ENCODE results near the gene B4GALT5.

DNA sequence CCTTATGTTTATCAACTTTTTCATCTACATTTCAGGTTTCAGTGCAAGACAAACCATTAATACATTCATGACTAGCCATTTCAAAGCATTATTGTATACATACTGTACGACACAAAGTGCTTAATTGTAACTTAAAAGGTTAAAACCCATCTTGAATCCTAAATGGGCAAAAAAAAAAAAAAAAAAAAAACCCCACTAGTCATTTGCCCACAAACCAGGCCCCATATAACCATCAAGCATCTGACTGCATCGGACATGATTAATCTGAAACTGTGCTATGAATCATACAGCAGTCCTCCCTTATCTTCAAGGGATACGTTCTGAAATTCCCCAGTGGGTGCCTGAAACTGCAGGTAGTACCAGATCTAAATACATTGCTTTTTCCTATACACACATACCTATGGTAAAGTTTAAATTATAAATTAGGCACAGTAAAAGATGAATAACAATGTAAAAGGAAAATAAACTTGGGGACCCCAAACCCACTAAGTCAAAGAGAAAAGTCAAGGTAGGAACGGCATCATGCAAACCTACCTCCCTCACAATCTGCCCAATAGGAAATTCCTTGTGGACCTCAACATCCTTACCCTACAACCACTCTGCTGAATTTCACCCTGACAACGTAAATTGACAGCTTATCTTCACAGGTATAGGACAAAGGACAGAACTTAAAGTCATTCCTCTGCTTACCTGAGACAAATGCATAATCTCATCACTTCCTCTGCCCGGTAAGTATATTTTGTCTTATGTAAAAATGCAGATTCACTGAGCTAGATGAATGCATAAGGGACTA is 14.3 kb downstream of the B4GALT5 start:
- TF ChIP-seq CTCF (IDR thresholded peaks at IDR 0.05; ENCODE audit: insufficient read depth, low read length) (no peak), REST (IDR thresholded peaks at IDR 0.05; ENCODE audit: insufficient replicate concordance, low read depth) (no peak), POLR2AphosphoS5 (IDR thresholded peaks at IDR 0.05; ENCODE audit: low read depth) (no peak), GABPA (IDR thresholded peaks at IDR 0.05; ENCODE audit: low read depth) (no peak)
